ENCODE results near the gene ZNF440.

- TF ChIP-seq MXI1 (IDR thresholded peaks at IDR 0.05; ENCODE audit: low read depth, low read length) (no peak), RCOR1 (conservative IDR thresholded peaks at IDR 0.05; ENCODE audit: low read depth, low read length) (no peak), ZNF274 (IDR thresholded peaks at IDR 0.05; ENCODE audit: insufficient read depth, insufficient read length) (no peak), SP1 (IDR thresholded peaks at IDR 0.05; ENCODE audit: low read depth, low read length) (no peak), CTCF (IDR thresholded peaks at IDR 0.05 in 2 of 3, conservative IDR thresholded peaks at IDR 0.05 in 1 of 3; ENCODE audit: control insufficient read depth in 2 of 3, extremely low read depth in 1 of 3, insufficient read depth in 1 of 3, low read depth in 3 of 3, low read length in 3 of 3) (no peak), MAX (IDR thresholded peaks at IDR 0.05; ENCODE audit: low read depth, low read length) (no peak), RAD21 (IDR thresholded peaks at IDR 0.05; ENCODE audit: insufficient read depth, low read depth, low read length) (no peak)
Observed at GRCh38 chr19:11832253-11832912, 18.3 kb downstream of the ZNF440 start.
